ENCODE results near the gene HOXD8.

Gene HOXD8

GRCh38 chr2:176114930-176115625 lies 14.4 kb upstream of the HOXD8 start:
- H3K4me3 ChIP-seq (ENCODE audit: low read depth, low read length) = no peak overlapping the region

GRCh38 chr2:176115883-176116813 lies 13.4 kb upstream of the HOXD8 start, which contains the start of gene HOXD10:
Gene HOXD10 (plus strand): TSS chr2:176116778. CDS start chr2:176116834, 56 bp downstream.
- no peak within 1 kb of the TSS for H3K4me3 ChIP-seq (ENCODE audit: low read depth, low read length)

- H3K4me3 ChIP-seq (ENCODE audit: low read depth, low read length) = no peak overlapping the region
Observed at GRCh38 chr2:176117162-176117822, 12.2 kb upstream of the HOXD8 start.

GRCh38 chr2:176117823-176118371 lies 11.6 kb upstream of the HOXD8 start:
- no peak overlapping the region for H3K4me3 ChIP-seq (ENCODE audit: low read depth, low read length)

- no peak overlapping the region for H3K4me3 ChIP-seq (ENCODE audit: low read depth, low read length)
Observed at GRCh38 chr2:176118601-176119339, 10.7 kb upstream of the HOXD8 start.

GRCh38 chr2:176120364-176121189 lies 8.9 kb upstream of the HOXD8 start:
- no peak overlapping the region for H3K4me3 ChIP-seq (ENCODE audit: low read depth, low read length)

- H3K4me3 ChIP-seq (ENCODE audit: low read depth, low read length) = no peak overlapping the region
Observed at GRCh38 chr2:176121190-176122051, 8.1 kb upstream of the HOXD8 start.

GRCh38 chr2:176122052-176122682 lies 7.3 kb upstream of the HOXD8 start:
- no peak overlapping the region for H3K4me3 ChIP-seq (ENCODE audit: low read depth, low read length)

GRCh38 chr2:176122683-176123410 lies 6.7 kb upstream of the HOXD8 start, which contains the start of gene HOXD9:
Gene HOXD9 (plus strand): TSS chr2:176122719. CDS start chr2:176122769, 50 bp downstream.
- H3K4me3 ChIP-seq (ENCODE audit: low read depth, low read length) = no peak within 1 kb of the TSS

GRCh38 chr2:176123411-176124109 lies 5.9 kb upstream of the HOXD8 start:
- H3K4me3 ChIP-seq (ENCODE audit: low read depth, low read length) = no peak overlapping the region

- no peak overlapping the region for H3K4me3 ChIP-seq (ENCODE audit: low read depth, low read length)
Observed at GRCh38 chr2:176124110-176124946, 5.2 kb upstream of the HOXD8 start.

GRCh38 chr2:176124947-176125771 lies 4.3 kb upstream of the HOXD8 start:
- H3K4me3 ChIP-seq (ENCODE audit: low read depth, low read length) = no peak overlapping the region

GRCh38 chr2:176125772-176126054 lies 3.8 kb upstream of the HOXD8 start:
- H3K4me3 ChIP-seq (ENCODE audit: low read depth, low read length) = no peak overlapping the region

- no peak overlapping the region for H3K4me3 ChIP-seq (ENCODE audit: low read depth, low read length)
Observed at GRCh38 chr2:176126929-176127773, 2.4 kb upstream of the HOXD8 start.

GRCh38 chr2:176127774-176128072 lies 1.8 kb upstream of the HOXD8 start:
- H3K4me3 ChIP-seq (ENCODE audit: low read depth, low read length) = no peak overlapping the region

All from iPS-11a (cell line).